Lower leg skin (tissue), 3 donors: ENCODE data around the gene PIGC.

ENCODE experiments used
- POLR2A ChIP-seq, 2 donors: fragments of 450-650 bp; IDR thresholded peaks; one replicate each; pipeline ENCODE4 v1.6.1; 2016 to 2017; ENCODE audit warnings: antibody characterized with exemption in 2 of 2, mild to moderate bottlenecking in 1 of 2, moderate library complexity in 1 of 2
- TF ChIP-seq, protein P1 (sequence below), 3 donors: fragments of 450-650 bp; IDR thresholded peaks; one replicate each; pipeline ENCODE4 v1.5.1; 2016; ENCODE audit warnings: antibody characterized with exemption in 3 of 3, mild to moderate bottlenecking in 3 of 3, moderate library complexity in 2 of 3

DNA sequence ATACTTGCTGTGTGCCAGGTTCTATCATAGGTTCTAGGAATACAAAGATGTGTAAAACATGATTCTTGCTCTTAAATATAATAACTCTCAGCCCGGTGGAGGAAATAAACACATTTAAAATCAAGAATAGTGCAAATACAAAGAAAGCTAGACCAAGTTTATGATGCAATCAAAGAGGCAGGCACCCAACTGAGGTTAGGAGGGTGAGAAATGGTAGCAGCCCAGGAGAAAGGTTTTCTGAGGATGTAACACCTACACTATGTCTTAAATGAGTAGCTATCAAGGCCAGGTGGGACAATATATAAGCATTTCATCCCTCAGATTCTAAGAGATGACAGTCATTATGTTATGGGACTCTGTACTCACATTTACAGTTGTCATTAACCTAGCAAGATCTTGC lies 9.7 kb upstream of the PIGC start:
- TF ChIP-seq, protein P1, sequence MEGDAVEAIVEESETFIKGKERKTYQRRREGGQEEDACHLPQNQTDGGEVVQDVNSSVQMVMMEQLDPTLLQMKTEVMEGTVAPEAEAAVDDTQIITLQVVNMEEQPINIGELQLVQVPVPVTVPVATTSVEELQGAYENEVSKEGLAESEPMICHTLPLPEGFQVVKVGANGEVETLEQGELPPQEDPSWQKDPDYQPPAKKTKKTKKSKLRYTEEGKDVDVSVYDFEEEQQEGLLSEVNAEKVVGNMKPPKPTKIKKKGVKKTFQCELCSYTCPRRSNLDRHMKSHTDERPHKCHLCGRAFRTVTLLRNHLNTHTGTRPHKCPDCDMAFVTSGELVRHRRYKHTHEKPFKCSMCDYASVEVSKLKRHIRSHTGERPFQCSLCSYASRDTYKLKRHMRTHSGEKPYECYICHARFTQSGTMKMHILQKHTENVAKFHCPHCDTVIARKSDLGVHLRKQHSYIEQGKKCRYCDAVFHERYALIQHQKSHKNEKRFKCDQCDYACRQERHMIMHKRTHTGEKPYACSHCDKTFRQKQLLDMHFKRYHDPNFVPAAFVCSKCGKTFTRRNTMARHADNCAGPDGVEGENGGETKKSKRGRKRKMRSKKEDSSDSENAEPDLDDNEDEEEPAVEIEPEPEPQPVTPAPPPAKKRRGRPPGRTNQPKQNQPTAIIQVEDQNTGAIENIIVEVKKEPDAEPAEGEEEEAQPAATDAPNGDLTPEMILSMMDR (IDR thresholded peaks at IDR 0.05) = no peak
- TF ChIP-seq POLR2A (IDR thresholded peaks at IDR 0.05) = no peak
